Adipocyte (in vitro differentiated cells): ENCODE measurements around the gene HTATIP2.

Experiments used
- DNase-seq: peaks from one replicate; pipeline ENCODE4 v3.0.0-alpha.2; 2015; ENCODE audit warnings: low read depth
- H3K27me3 ChIP-seq: replicated peaks from 2 replicates; pipeline ENCODE4 v1.7.0; 2013; ENCODE audit warnings: mild to moderate bottlenecking, low read length, moderate library complexity; ENCODE audit not compliant: control insufficient read depth, insufficient read depth
- H3K36me3 ChIP-seq: 2 replicates; pipeline ENCODE4 v1.7.0; 2013; ENCODE audit warnings: low read length, mild to moderate bottlenecking, moderate library complexity; ENCODE audit not compliant: control insufficient read depth, insufficient read depth, severe bottlenecking
- H3K4me1 ChIP-seq: 2 replicates; pipeline ENCODE4 v1.7.0; 2013; ENCODE audit warnings: mild to moderate bottlenecking, low read length, moderate library complexity; ENCODE audit not compliant: control insufficient read depth, insufficient read depth
- H3K4me3 ChIP-seq: 2 replicates; pipeline ENCODE4 v1.7.0; 2013; ENCODE audit warnings: mild to moderate bottlenecking, low read length, moderate library complexity
- H3K9ac ChIP-seq: 2 replicates; pipeline ENCODE4 v1.7.0; 2013; ENCODE audit warnings: mild to moderate bottlenecking, low read length, moderate library complexity
- H3K9me3 ChIP-seq: 2 replicates; pipeline ENCODE4 v1.7.0; 2013; ENCODE audit warnings: mild to moderate bottlenecking, low read length, moderate library complexity; ENCODE audit not compliant: control insufficient read depth

Gene HTATIP2

GRCh38 chr11:20406484-20406883 lies 43.0 kb downstream of the HTATIP2 start:
- Histone ChIP-seq H3K36me3 (peaks cover 71% of the 10 kb centered on the region), H3K4me3 (no peak overlapping the region), H3K9ac (no peak overlapping the region), H3K9me3 (no peaks in the 10 kb centered on the region), H3K4me1 (no peaks in the 10 kb centered on the region), H3K27me3 (no peaks in the 10 kb centered on the region)
- DNase-seq = no peak

- peak; percentile 34 for DNase-seq
Observed at GRCh38 chr11:20407344-20407743, 43.8 kb downstream of the HTATIP2 start.

GRCh38 chr11:20415432-20415831 lies 51.9 kb downstream of the HTATIP2 start:
- Histone ChIP-seq H3K4me1 (peaks cover 5% of the 10 kb centered on the region), H3K36me3 (peaks cover 42% of the 10 kb centered on the region), H3K9me3 (no peaks in the 10 kb centered on the region), H3K4me3 (no peak overlapping the region), H3K9ac (no peak overlapping the region), H3K27me3 (no peaks in the 10 kb centered on the region)
- DNase-seq = no peak

More at GRCh38 chr11:20407344-20407743, 43.8 kb downstream of the HTATIP2 start:
- H3K9ac ChIP-seq = no peak overlapping the region
- no peaks in the 10 kb centered on the region for H3K4me1 ChIP-seq
- H3K27me3 ChIP-seq = no peaks in the 10 kb centered on the region
- no peaks in the 10 kb centered on the region for H3K9me3 ChIP-seq
- peaks cover 74% of the 10 kb centered on the region for H3K36me3 ChIP-seq
- no peak overlapping the region for H3K4me3 ChIP-seq

GRCh38 chr11:20417771-20418170 lies 54.3 kb downstream of the HTATIP2 start:
- Histone ChIP-seq H3K4me3 (no peak overlapping the region), H3K27me3 (no peaks in the 10 kb centered on the region)
- DNase-seq = no peak

GRCh38 chr11:20421946-20422345 lies 58.4 kb downstream of the HTATIP2 start:
- no peak overlapping the region for H3K9ac ChIP-seq
- DNase-seq = no peak
- peaks cover 5% of the 10 kb centered on the region for H3K4me1 ChIP-seq
- no peak overlapping the region for H3K4me3 ChIP-seq
- peaks cover 40% of the 10 kb centered on the region for H3K36me3 ChIP-seq
- H3K9me3 ChIP-seq = no peaks in the 10 kb centered on the region
- no peaks in the 10 kb centered on the region for H3K27me3 ChIP-seq

More at GRCh38 chr11:20417771-20418170, 54.3 kb downstream of the HTATIP2 start:
- no peaks in the 10 kb centered on the region for H3K9me3 ChIP-seq
- peaks cover 5% of the 10 kb centered on the region for H3K4me1 ChIP-seq
- peaks cover 49% of the 10 kb centered on the region for H3K36me3 ChIP-seq
- no peak overlapping the region for H3K9ac ChIP-seq

GRCh38 chr11:20429216-20429615 lies 65.7 kb downstream of the HTATIP2 start:
- no peak overlapping the region for H3K4me3 ChIP-seq
- no peak for DNase-seq
- no peaks in the 10 kb centered on the region for H3K9me3 ChIP-seq
- no peak overlapping the region for H3K9ac ChIP-seq
- peaks cover 25% of the 10 kb centered on the region for H3K36me3 ChIP-seq
- H3K27me3 ChIP-seq = no peaks in the 10 kb centered on the region
- no peaks in the 10 kb centered on the region for H3K4me1 ChIP-seq
